Measurements from ENCODE around the gene PDGFC.

PDGFC gene

GRCh38 chr4:156901871-156902270 is 69.7 kb downstream of the PDGFC start:
- H3K4me1 ChIP-seq (ENCODE audit: control insufficient read depth, insufficient read depth, low read length, poor library complexity, severe bottlenecking), result no peaks in the 10 kb centered on the region

GRCh38 chr4:156898373-156899117 is 73.1 kb downstream of the PDGFC start:
- 87 to 100% methylated on average over 1 to 2 of the region's 3 CpGs for WGBS, 2 experiments (ENCODE audit: insufficient coverage in 2 of 2)

More at GRCh38 chr4:156901871-156902270, 69.7 kb downstream of the PDGFC start:
- WGBS, 2 experiments (ENCODE audit: insufficient coverage in 2 of 2), result 80 to 100% methylated on average over 1 to 2 of the region's 3 CpGs
- Histone ChIP-seq H3K27ac (ENCODE audit: low read depth, low read length, severe bottlenecking) (no peak overlapping the region), H3K36me3 (ENCODE audit: control insufficient read depth, insufficient read depth, low read length) (no peaks in the 10 kb centered on the region), H3K9me3 (ENCODE audit: control insufficient read depth, low read length) (no peaks in the 10 kb centered on the region), H3K4me3 (ENCODE audit: extremely low read depth, insufficient read depth, low read length, poor library complexity, severe bottlenecking) (no peak overlapping the region)

GRCh38 chr4:156896527-156896926 is 75.1 kb downstream of the PDGFC start:
- no peaks in the 10 kb centered on the region for H3K9me3 ChIP-seq (ENCODE audit: control insufficient read depth, low read length)
- WGBS, 2 experiments (ENCODE audit: insufficient coverage in 2 of 2), result 71% methylated on average over 1 of the region's 1 CpG; no CpG with 5 or more reads in 1 of the 2 experiments
- H3K36me3 ChIP-seq (ENCODE audit: control insufficient read depth, insufficient read depth, low read length), result no peaks in the 10 kb centered on the region
- no peak overlapping the region for H3K4me3 ChIP-seq (ENCODE audit: extremely low read depth, insufficient read depth, low read length, poor library complexity, severe bottlenecking)
- H3K27ac ChIP-seq (ENCODE audit: low read depth, low read length, severe bottlenecking), result no peak overlapping the region
- H3K4me1 ChIP-seq (ENCODE audit: control insufficient read depth, insufficient read depth, low read length, poor library complexity, severe bottlenecking), result no peaks in the 10 kb centered on the region

More at GRCh38 chr4:156898373-156899117, 73.1 kb downstream of the PDGFC start:
- no peak overlapping the region for H3K27ac ChIP-seq (ENCODE audit: low read depth, low read length, severe bottlenecking)
- no peaks in the 10 kb centered on the region for H3K36me3 ChIP-seq (ENCODE audit: control insufficient read depth, insufficient read depth, low read length)
- no peak overlapping the region for H3K4me3 ChIP-seq (ENCODE audit: extremely low read depth, insufficient read depth, low read length, poor library complexity, severe bottlenecking)
- H3K4me1 ChIP-seq (ENCODE audit: control insufficient read depth, insufficient read depth, low read length, poor library complexity, severe bottlenecking), result no peaks in the 10 kb centered on the region
- no peaks in the 10 kb centered on the region for H3K9me3 ChIP-seq (ENCODE audit: control insufficient read depth, low read length)

- Histone ChIP-seq H3K36me3 (ENCODE audit: control insufficient read depth, insufficient read depth, low read length) (no peaks in the 10 kb centered on the region), H3K4me1 (ENCODE audit: control insufficient read depth, insufficient read depth, low read length, poor library complexity, severe bottlenecking) (no peaks in the 10 kb centered on the region), H3K4me3 (ENCODE audit: extremely low read depth, insufficient read depth, low read length, poor library complexity, severe bottlenecking) (no peak overlapping the region), H3K9me3 (ENCODE audit: control insufficient read depth, low read length) (no peaks in the 10 kb centered on the region), H3K27ac (ENCODE audit: low read depth, low read length, severe bottlenecking) (no peak overlapping the region)
- WGBS, 2 experiments (ENCODE audit: insufficient coverage in 2 of 2), result no CpG with 5 or more reads among the region's 1 CpG
These were observed 77.4 kb downstream of the PDGFC start for GRCh38 chr4:156894234-156894633.

GRCh38 chr4:156892805-156893204 is 78.8 kb downstream of the PDGFC start:
- H3K9me3 ChIP-seq (ENCODE audit: control insufficient read depth, low read length), result no peaks in the 10 kb centered on the region
- no peaks in the 10 kb centered on the region for H3K36me3 ChIP-seq (ENCODE audit: control insufficient read depth, insufficient read depth, low read length)
- no peak overlapping the region for H3K4me3 ChIP-seq (ENCODE audit: extremely low read depth, insufficient read depth, low read length, poor library complexity, severe bottlenecking)
- no peaks in the 10 kb centered on the region for H3K4me1 ChIP-seq (ENCODE audit: control insufficient read depth, insufficient read depth, low read length, poor library complexity, severe bottlenecking)
- H3K27ac ChIP-seq (ENCODE audit: low read depth, low read length, severe bottlenecking), result no peak overlapping the region
- WGBS, 2 experiments (ENCODE audit: insufficient coverage in 2 of 2), result 100% methylated on average over 1 of the region's 2 CpGs; no CpG with 5 or more reads in 1 of the 2 experiments

- H3K27ac ChIP-seq (ENCODE audit: low read depth, low read length, severe bottlenecking), result no peak overlapping the region
- 84 to 93% methylated on average over 4 to 6 of the region's 8 CpGs for WGBS, 2 experiments (ENCODE audit: insufficient coverage in 2 of 2)
- H3K4me1 ChIP-seq (ENCODE audit: control insufficient read depth, insufficient read depth, low read length, poor library complexity, severe bottlenecking), result no peaks in the 10 kb centered on the region
- H3K36me3 ChIP-seq (ENCODE audit: control insufficient read depth, insufficient read depth, low read length), result no peaks in the 10 kb centered on the region
- no peaks in the 10 kb centered on the region for H3K9me3 ChIP-seq (ENCODE audit: control insufficient read depth, low read length)
- no peak overlapping the region for H3K4me3 ChIP-seq (ENCODE audit: extremely low read depth, insufficient read depth, low read length, poor library complexity, severe bottlenecking)
These were observed 81.7 kb downstream of the PDGFC start for GRCh38 chr4:156889616-156890594.

GRCh38 chr4:156888762-156889161 is 82.8 kb downstream of the PDGFC start:
- H3K36me3 ChIP-seq (ENCODE audit: control insufficient read depth, insufficient read depth, low read length), result no peaks in the 10 kb centered on the region
- no peaks in the 10 kb centered on the region for H3K4me1 ChIP-seq (ENCODE audit: control insufficient read depth, insufficient read depth, low read length, poor library complexity, severe bottlenecking)
- WGBS, 2 experiments (ENCODE audit: insufficient coverage in 2 of 2), result 100% methylated on average over 3 of the region's 3 CpGs
- H3K9me3 ChIP-seq (ENCODE audit: control insufficient read depth, low read length), result no peaks in the 10 kb centered on the region
- no peak overlapping the region for H3K4me3 ChIP-seq (ENCODE audit: extremely low read depth, insufficient read depth, low read length, poor library complexity, severe bottlenecking)
- no peak overlapping the region for H3K27ac ChIP-seq (ENCODE audit: low read depth, low read length, severe bottlenecking)

GRCh38 chr4:156886481-156886880 is 85.1 kb downstream of the PDGFC start:
- 100% methylated on average over 1 of the region's 2 CpGs; no CpG with 5 or more reads in 1 of the 2 experiments for WGBS, 2 experiments (ENCODE audit: insufficient coverage in 2 of 2)
- no peaks in the 10 kb centered on the region for H3K4me1 ChIP-seq (ENCODE audit: control insufficient read depth, insufficient read depth, low read length, poor library complexity, severe bottlenecking)
- H3K4me3 ChIP-seq (ENCODE audit: extremely low read depth, insufficient read depth, low read length, poor library complexity, severe bottlenecking), result no peak overlapping the region
- no peaks in the 10 kb centered on the region for H3K9me3 ChIP-seq (ENCODE audit: control insufficient read depth, low read length)
- no peak overlapping the region for H3K27ac ChIP-seq (ENCODE audit: low read depth, low read length, severe bottlenecking)
- no peaks in the 10 kb centered on the region for H3K36me3 ChIP-seq (ENCODE audit: control insufficient read depth, insufficient read depth, low read length)

GRCh38 chr4:156885374-156885773 is 86.2 kb downstream of the PDGFC start:
- H3K4me3 ChIP-seq (ENCODE audit: extremely low read depth, insufficient read depth, low read length, poor library complexity, severe bottlenecking), result no peak overlapping the region
- no peaks in the 10 kb centered on the region for H3K4me1 ChIP-seq (ENCODE audit: control insufficient read depth, insufficient read depth, low read length, poor library complexity, severe bottlenecking)
- H3K36me3 ChIP-seq (ENCODE audit: control insufficient read depth, insufficient read depth, low read length), result no peaks in the 10 kb centered on the region
- WGBS, 2 experiments (ENCODE audit: insufficient coverage in 2 of 2), result no CpG with 5 or more reads among the region's 1 CpG
- no peaks in the 10 kb centered on the region for H3K9me3 ChIP-seq (ENCODE audit: control insufficient read depth, low read length)
- H3K27ac ChIP-seq (ENCODE audit: low read depth, low read length, severe bottlenecking), result no peak overlapping the region

- Histone ChIP-seq H3K27ac (ENCODE audit: low read depth, low read length, severe bottlenecking) (no peak overlapping the region), H3K36me3 (ENCODE audit: control insufficient read depth, insufficient read depth, low read length) (no peaks in the 10 kb centered on the region), H3K9me3 (ENCODE audit: control insufficient read depth, low read length) (no peaks in the 10 kb centered on the region), H3K4me3 (ENCODE audit: extremely low read depth, insufficient read depth, low read length, poor library complexity, severe bottlenecking) (no peak overlapping the region), H3K4me1 (ENCODE audit: control insufficient read depth, insufficient read depth, low read length, poor library complexity, severe bottlenecking) (no peaks in the 10 kb centered on the region)
- WGBS, 2 experiments (ENCODE audit: insufficient coverage in 2 of 2), result 79 to 86% methylated on average over 2 of the region's 3 CpGs
These were observed 87.4 kb downstream of the PDGFC start for GRCh38 chr4:156884183-156884582.
